GM10266 (cell line): ENCODE measurements around the gene BIRC6.
A peak's percentile ranks its signal among the peaks of the same experiment; 100 is the strongest.

Experiments used
- DNase-seq: peaks from one replicate; pipeline ENCODE4 v3.0.0; 2012; ENCODE audit errors: extremely low spot score
- CTCF ChIP-seq: IDR thresholded peaks from 2 replicates; pipeline ENCODE4 v1.5.1; 2012; ENCODE audit warnings: mild to moderate bottlenecking, low read depth; ENCODE audit not compliant: control insufficient read depth, insufficient read depth; ENCODE audit errors: missing control alignments

BIRC6 gene

GRCh38 chr2:32553829-32554432, 197.1 kb downstream of the BIRC6 start:
- TF ChIP-seq CTCF: peak; percentile 66
- DNase-seq: peak; percentile 50

GRCh38 chr2:32558492-32558891, 201.7 kb downstream of the BIRC6 start:
- DNase-seq: no peak
- no peak for TF ChIP-seq CTCF

GRCh38 chr2:32559136-32559535, 202.3 kb downstream of the BIRC6 start:
- no peak for TF ChIP-seq CTCF
- DNase-seq: no peak

GRCh38 chr2:32562906-32563305, 206.1 kb downstream of the BIRC6 start:
- no peak for TF ChIP-seq CTCF
- DNase-seq: no peak

- no peak for DNase-seq
Observed at GRCh38 chr2:32564417-32565035, 207.7 kb downstream of the BIRC6 start.

GRCh38 chr2:32565902-32566301, 209.1 kb downstream of the BIRC6 start:
- DNase-seq: no peak
- TF ChIP-seq CTCF: no peak

More at GRCh38 chr2:32564417-32565035, 207.7 kb downstream of the BIRC6 start:
- no peak for TF ChIP-seq CTCF

GRCh38 chr2:32572030-32572429, 215.2 kb downstream of the BIRC6 start:
- no peak for DNase-seq
- TF ChIP-seq CTCF: no peak
